Sigmoid colon (tissue), 7 donors: ENCODE data around the gene CRB3. TPM values are rescaled to one million over a fixed set of nuclear protein-coding genes. Genes with fewer than 3 reads are reported as not detected.

ENCODE experiments used
- DNase-seq: peaks from one replicate; pipeline ENCODE4 v3.0.0-alpha.2; 2019
- H3K27ac ChIP-seq, 4 donors: fragments of 200-600 bp; sonication (generic); one replicate each; pipeline ENCODE4 v1.5.1; 2016 to 2019; ENCODE audit warnings: mild to moderate bottlenecking in 1 of 4
- H3K27me3 ChIP-seq, 3 donors: fragments of 200-600 bp; sonication (generic); one replicate each; pipeline ENCODE4 v1.5.1; 2019; ENCODE audit warnings: mild to moderate bottlenecking in 1 of 3
- H3K36me3 ChIP-seq, 4 donors: fragments of 200-600 bp; sonication (generic); one replicate each; pipeline ENCODE4 v1.5.1; 2016 to 2019
- H3K4me1 ChIP-seq, 4 donors: fragments of 200-600 bp; sonication (generic); one replicate each; pipeline ENCODE4 v1.5.1; 2017 to 2019
- H3K4me3 ChIP-seq, 4 donors: fragments of 200-600 bp; sonication (generic); one replicate each; pipeline ENCODE4 v1.5.1; 2017 to 2019; ENCODE audit warnings: mild to moderate bottlenecking in 2 of 4, moderate library complexity in 1 of 4
- H3K9me3 ChIP-seq, 4 donors: fragments of 200-600 bp in 3 of 4; sonication (generic) in 3 of 4; one replicate each; pipeline versions ENCODE4 v1.5.1 to v1.6.1; 2013 to 2019
- CTCF ChIP-seq, 4 experiments: fragments of 450-650 bp in 3 of 4; fragments of 200-600 bp in 1 of 4; IDR thresholded peaks; one replicate each; pipeline ENCODE4 v1.5.1; 2016 to 2019; ENCODE audit warnings: antibody characterized with exemption in 4 of 4, mild to moderate bottlenecking in 3 of 4, moderate library complexity in 2 of 4
- EP300 ChIP-seq, 4 donors: sonication (generic); formaldehyde crosslinking; IDR thresholded peaks; one replicate each; pipeline ENCODE4 v1.6.1; 2017; ENCODE audit warnings: antibody characterized with exemption in 4 of 4
- POLR2A ChIP-seq, 2 donors: fragments of 450-650 bp; IDR thresholded peaks; one replicate each; pipeline ENCODE4 v1.6.1; 2016; ENCODE audit warnings: antibody characterized with exemption in 2 of 2, mild to moderate bottlenecking in 2 of 2, moderate library complexity in 2 of 2
- POLR2AphosphoS5 ChIP-seq, 4 donors: sonication (generic); formaldehyde crosslinking; IDR thresholded peaks; one replicate each; pipeline ENCODE4 v1.6.1; 2017; ENCODE audit warnings: antibody characterized with exemption in 4 of 4
- WGBS, 2 donors: extraction: QIAGEN DNeasy Blood & Tissue Kit; methylation state at CpG; one replicate each; pipeline ENCODE4 v1.1.7; 2013; 5-methylcytosine and 5-hydroxymethylcytosine counted together
- intact Hi-C: fragments of 100-400 bp; cut with DNase I; formaldehyde crosslinking; loops from one replicate; pipeline ENCODE4 v1.15.1; 2023
- polyA plus RNA-seq, 3 donors: library from polyadenylated mRNA; stranded (reverse); fragments of 200-250 nt; gene quantifications; one replicate each; pipeline ENCODE4 v1.2.3, GENCODE V29; 2013
- total RNA-seq, 4 donors: library from RNA; depleted of rRNA; stranded (reverse); fragments of >200 nt; gene quantifications; one replicate each; pipeline ENCODE4 v1.1.0, GENCODE V29; 2016
- donor health status: healthy with polysubstance abuse.
- donor health status: Bipolar disorder and iron deficiency.
- donor health status: healthy.

The CRB3 gene
- total and polyA plus RNA-seq, 7 donors, result 0.36 to 202 (median 35.9) TPM; not detected in 1

GRCh38 chr19:6472713-6473112 lies 8.6 kb downstream of the CRB3 start:
- Histone ChIP-seq H3K4me3 (no peak overlapping the region), H3K4me1 (peaks cover 0 to 20% (median 12%) of the 10 kb centered on the region in 4 donors), H3K27ac (no peak overlapping the region), H3K36me3 (no peaks in the 10 kb centered on the region), H3K9me3 (no peaks in the 10 kb centered on the region), H3K27me3 (peaks cover 21 to 38% (median 31%) of the 10 kb centered on the region in 3 donors)
- intact Hi-C loops, result no loop called here
- DNase-seq, result no peak
- 67 to 77% methylated on average over 4 of the region's 4 CpGs for WGBS, 2 donors
- TF ChIP-seq POLR2AphosphoS5 (IDR thresholded peaks at IDR 0.05), result no peak
- no peak for TF ChIP-seq POLR2A (IDR thresholded peaks at IDR 0.05)
- TF ChIP-seq CTCF (IDR thresholded peaks at IDR 0.05), result no peak
- TF ChIP-seq EP300 (IDR thresholded peaks at IDR 0.05), result no peak

- intact Hi-C loops, result no loop called here
- H3K27me3 ChIP-seq, result peaks cover 21 to 47% (median 36%) of the 10 kb centered on the region in 3 donors
- WGBS, 2 donors, result 34 to 76% methylated on average over 9 of the region's 9 CpGs
These were observed 9.6 kb downstream of the CRB3 start for GRCh38 chr19:6473647-6474046.

GRCh38 chr19:6475321-6476108 lies 11.4 kb downstream of the CRB3 start:
- Histone ChIP-seq H3K36me3 (no peaks in the 10 kb centered on the region), H3K4me3 (no peak overlapping the region), H3K27me3 (peaks cover 21 to 55% (median 44%) of the 10 kb centered on the region in 3 donors), H3K27ac (no peak overlapping the region), H3K9me3 (no peaks in the 10 kb centered on the region), H3K4me1 (peaks cover 0 to 20% (median 12%) of the 10 kb centered on the region in 4 donors)
- DNase-seq, result no peak
- TF ChIP-seq CTCF (IDR thresholded peaks at IDR 0.05) (no peak), POLR2AphosphoS5 (IDR thresholded peaks at IDR 0.05) (no peak), POLR2A (IDR thresholded peaks at IDR 0.05) (no peak), EP300 (IDR thresholded peaks at IDR 0.05) (no peak)
- intact Hi-C loops, result no loop called here
- 12 to 55% methylated on average over 52 of the region's 52 CpGs for WGBS, 2 donors

More at GRCh38 chr19:6473647-6474046, 9.6 kb downstream of the CRB3 start:
- peaks cover 0 to 20% (median 12%) of the 10 kb centered on the region in 4 donors for H3K4me1 ChIP-seq
- H3K27ac ChIP-seq, result no peak overlapping the region
- no peak overlapping the region for H3K4me3 ChIP-seq
- no peaks in the 10 kb centered on the region for H3K9me3 ChIP-seq
- no peak for DNase-seq
- TF ChIP-seq EP300 (IDR thresholded peaks at IDR 0.05), result no peak
- no peak for TF ChIP-seq CTCF (IDR thresholded peaks at IDR 0.05)
- TF ChIP-seq POLR2AphosphoS5 (IDR thresholded peaks at IDR 0.05), result no peak
- no peak for TF ChIP-seq POLR2A (IDR thresholded peaks at IDR 0.05)
- no peaks in the 10 kb centered on the region for H3K36me3 ChIP-seq

GRCh38 chr19:6476155-6476895 lies 12.3 kb downstream of the CRB3 start:
- intact Hi-C loops, result no loop called here
- Histone ChIP-seq H3K27me3 (peaks cover 21 to 55% (median 44%) of the 10 kb centered on the region in 3 donors), H3K4me3 (peak overlapping the region in 2 of 4 donors; percentile 25 to 26), H3K4me1 (peaks cover 0 to 20% (median 12%) of the 10 kb centered on the region in 4 donors), H3K27ac (no peak overlapping the region), H3K9me3 (no peaks in the 10 kb centered on the region), H3K36me3 (no peaks in the 10 kb centered on the region)
- WGBS, 2 donors, result 9 to 52% methylated on average over 33 of the region's 33 CpGs
- no peak for DNase-seq
- no peak for TF ChIP-seq POLR2AphosphoS5 (IDR thresholded peaks at IDR 0.05)
- TF ChIP-seq EP300 (IDR thresholded peaks at IDR 0.05), result no peak
- TF ChIP-seq CTCF (IDR thresholded peaks at IDR 0.05), result no peak
- TF ChIP-seq POLR2A (IDR thresholded peaks at IDR 0.05), result no peak
